Posterior cingulate gyrus (tissue), 11 donors: ENCODE data around the gene AGPAT2.

ENCODE experiments used
- DNase-seq, 10 donors: peaks; one replicate each; pipeline versions ENCODE4 v3.0.0 to v3.0.0-alpha.2; 2020 to 2021; ENCODE audit warnings: mixed read lengths in 3 of 10
- intact Hi-C: fragments of 100-400 bp; cut with DNase I; formaldehyde crosslinking; loops from one replicate; pipeline ENCODE4 v1.15.1; 2023

Gene AGPAT2

GRCh38 chr9:136690104-136690805 lies 3.0 kb upstream of the AGPAT2 start:
- no peak for DNase-seq
- intact Hi-C loops, result no loop called here

DNA sequence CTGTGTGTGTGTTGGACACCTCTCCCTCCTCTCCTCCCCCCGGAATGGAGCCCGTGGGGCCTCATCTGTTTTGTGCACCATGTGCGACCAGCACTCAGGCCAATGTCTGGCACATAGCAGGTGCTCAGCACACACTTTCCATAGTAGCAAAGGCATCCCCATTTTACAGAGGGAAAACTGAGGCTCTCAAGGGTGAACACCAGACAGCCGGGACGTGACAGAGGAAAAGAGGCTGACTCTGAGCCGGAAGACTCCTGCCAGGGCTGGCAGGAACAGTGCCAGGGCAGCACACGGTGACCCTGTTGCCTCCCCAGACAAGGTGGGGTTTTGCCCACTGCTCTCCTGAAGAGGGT lies 1.8 kb upstream of the AGPAT2 start:
- no peak for DNase-seq

GRCh38 chr9:136688274-136689107 lies 1.2 kb upstream of the AGPAT2 start:
- intact Hi-C loops, result no loop called here
- no peak for DNase-seq

More for the DNA sequence above, 1.8 kb upstream of the AGPAT2 start:
- intact Hi-C loops, result no loop called here

GRCh38 chr9:136687721-136688223 lies 515 bp upstream of the AGPAT2 start:
- intact Hi-C loops, result no loop called here
- no peak for DNase-seq

DNA sequence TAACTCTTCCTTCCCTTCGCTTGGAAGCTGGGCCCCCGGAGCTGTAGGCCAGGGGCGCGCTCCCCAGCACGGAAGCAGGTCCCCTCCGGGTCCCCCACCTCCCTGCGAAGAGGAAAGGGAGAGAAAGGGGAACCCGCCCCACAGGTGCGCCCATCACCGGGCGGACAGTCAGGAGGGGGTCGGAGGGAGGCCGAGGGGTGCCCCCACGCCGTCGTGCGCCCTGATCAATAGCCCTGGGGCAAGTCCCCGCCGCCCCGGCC lies 793 bp downstream of the AGPAT2 start:
- intact Hi-C loops, result no loop called here
- DNase-seq, result no peak

DNA sequence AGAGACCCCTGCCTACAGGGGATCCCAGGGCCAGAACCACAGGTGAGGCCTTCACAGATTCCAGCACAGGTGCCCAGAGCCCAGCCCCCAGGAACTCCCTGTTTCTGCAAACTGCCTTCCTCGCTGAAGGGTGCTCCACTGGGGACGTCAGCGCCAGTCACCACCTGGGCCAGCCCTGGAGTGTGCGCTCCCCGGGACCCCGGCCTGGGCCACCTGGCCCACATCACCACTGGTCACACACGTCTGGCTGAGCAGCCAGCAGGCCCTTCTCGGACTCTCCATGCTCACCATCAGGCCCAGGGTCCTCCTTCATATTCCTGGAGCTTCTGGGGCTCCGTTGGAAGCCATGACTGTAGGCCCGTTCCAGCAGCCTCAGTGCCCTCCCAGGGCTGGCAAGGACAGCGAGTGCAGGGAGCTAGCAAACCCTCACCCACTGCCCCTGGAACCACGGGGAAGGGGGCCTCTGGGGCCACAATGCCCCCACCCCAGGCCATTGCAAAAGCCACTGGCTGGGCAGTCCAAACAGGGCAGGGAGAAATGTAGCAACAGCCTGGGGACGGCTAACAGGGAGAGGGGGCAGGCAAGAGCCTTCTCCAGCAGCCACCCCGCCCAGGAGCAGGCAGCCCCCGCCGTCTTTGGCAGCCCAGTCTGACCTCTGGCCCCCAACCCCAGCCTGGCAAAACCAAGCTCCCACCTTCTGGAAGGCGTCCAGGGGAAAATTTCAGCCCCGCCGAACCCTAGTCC lies 1.3 kb downstream of the AGPAT2 start:
- intact Hi-C loops, result no loop called here
- DNase-seq, result no peak

DNA sequence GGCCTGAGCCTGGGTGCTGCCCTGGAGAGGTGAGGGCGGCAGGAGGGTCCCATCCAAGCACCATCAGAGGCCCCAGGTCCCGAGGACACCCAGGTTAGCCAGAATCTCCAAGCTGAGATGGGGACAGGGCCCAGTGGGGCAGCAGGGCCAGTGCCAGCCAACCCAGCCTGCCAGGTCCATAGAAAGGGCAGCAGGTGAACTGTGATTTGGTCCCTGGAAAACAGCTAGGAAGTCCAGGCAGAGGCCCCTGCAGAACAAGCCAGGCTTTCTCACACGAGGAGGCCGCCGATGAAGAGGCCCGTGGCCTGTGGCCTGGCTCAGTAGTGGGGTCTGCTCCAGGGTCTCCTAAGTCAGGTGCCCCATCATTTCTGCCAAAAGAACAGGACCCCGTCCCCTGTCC lies 2.0 kb downstream of the AGPAT2 start:
- intact Hi-C loops, result no loop called here
- no peak for DNase-seq

DNA sequence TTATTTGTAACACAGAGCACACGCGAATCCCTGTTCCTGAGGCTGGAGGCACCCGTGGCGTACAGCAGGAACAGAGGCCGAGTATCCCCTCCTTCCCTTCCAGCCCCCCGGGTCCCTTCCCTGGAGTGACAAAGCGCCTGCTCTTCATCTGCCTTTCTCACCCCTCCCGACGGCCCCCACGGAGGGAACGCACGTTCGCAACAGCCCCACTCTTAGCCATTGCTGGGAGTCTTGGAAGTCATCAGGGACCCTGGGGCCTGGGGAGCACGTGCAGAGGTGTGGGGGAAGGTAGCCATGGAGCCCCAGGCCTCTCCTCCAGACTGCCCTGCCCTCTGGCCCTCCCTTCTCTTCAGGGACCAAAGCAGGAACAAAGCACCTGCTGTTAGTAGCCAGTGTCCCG lies 2.5 kb downstream of the AGPAT2 start:
- no peak for DNase-seq
- intact Hi-C loops, result no loop called here

DNA sequence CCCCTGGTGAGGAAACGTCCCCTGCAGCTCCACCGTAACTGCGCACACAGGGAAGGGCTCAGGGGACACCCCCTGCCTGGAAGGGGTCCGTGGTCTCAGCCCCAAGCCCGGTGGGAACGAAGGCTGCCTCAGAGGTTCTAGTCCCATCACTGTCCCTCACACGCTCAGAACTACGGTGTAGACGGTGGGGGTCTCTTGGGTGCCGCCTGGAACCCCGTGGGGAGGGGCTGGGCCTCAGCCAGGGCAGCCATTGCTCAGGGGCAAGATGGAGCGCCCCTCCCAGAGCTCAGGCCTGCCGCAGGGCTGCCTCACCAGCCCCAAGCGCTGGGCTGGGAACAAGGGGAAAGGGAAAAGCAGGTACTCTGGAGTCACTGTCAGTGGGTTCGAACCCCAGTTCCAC lies 2.9 kb downstream of the AGPAT2 start:
- intact Hi-C loops, result no loop called here
- no peak for DNase-seq

DNA sequence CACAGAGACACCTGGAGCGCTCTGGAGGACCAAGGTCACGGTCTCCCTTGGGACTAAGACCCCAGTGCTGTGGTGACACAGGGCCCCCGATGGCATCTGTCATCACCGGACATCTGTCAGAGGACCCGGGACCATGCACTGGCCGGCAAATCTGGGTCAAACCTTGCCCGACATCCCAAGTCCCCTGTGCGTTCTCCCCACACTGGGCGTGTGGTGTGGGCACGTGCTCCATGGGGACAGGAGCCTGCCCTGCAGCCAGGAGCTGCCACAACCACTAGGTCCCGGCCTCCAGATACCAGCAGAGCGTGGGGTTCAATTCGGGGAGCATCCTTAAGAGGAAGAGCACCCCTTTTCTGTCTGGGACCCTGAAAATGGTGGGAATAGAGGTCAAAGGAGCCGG lies 3.5 kb downstream of the AGPAT2 start:
- no peak for DNase-seq
- intact Hi-C loops, result no loop called here

DNA sequence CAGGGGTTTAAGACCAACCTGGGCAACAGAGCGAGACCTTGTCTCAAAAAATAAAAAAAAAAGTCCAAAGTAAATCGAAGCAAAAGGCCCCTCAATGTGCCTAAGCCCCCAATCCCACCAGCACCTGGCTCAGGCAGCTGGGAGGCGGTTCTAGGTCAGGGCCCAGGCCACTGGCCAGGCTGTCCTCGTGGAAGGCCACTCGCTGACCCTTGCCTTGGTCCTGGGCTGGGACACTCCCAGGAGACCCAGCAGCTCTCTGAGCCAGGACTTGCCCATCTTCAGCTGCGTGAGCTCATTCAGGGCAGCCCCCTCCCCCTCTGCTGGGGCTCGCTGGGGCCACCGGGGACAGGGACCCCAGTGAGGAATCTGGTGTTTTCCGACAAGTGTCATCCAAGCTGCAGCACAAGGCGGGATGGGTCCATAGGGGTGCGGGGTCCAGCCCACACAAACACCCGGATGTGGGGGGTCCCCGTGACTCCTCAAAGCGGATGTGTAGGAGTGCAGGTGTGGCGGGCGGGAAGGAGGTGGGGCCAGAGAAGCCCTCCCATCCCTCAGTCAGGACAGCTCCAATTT lies 4.0 kb downstream of the AGPAT2 start:
- intact Hi-C loops, result no loop called here
- no peak for DNase-seq

- intact Hi-C loops, result no loop called here
- no peak for DNase-seq
Measured at GRCh38 chr9:136682710-136683109, 4.5 kb downstream of the AGPAT2 start.

DNA sequence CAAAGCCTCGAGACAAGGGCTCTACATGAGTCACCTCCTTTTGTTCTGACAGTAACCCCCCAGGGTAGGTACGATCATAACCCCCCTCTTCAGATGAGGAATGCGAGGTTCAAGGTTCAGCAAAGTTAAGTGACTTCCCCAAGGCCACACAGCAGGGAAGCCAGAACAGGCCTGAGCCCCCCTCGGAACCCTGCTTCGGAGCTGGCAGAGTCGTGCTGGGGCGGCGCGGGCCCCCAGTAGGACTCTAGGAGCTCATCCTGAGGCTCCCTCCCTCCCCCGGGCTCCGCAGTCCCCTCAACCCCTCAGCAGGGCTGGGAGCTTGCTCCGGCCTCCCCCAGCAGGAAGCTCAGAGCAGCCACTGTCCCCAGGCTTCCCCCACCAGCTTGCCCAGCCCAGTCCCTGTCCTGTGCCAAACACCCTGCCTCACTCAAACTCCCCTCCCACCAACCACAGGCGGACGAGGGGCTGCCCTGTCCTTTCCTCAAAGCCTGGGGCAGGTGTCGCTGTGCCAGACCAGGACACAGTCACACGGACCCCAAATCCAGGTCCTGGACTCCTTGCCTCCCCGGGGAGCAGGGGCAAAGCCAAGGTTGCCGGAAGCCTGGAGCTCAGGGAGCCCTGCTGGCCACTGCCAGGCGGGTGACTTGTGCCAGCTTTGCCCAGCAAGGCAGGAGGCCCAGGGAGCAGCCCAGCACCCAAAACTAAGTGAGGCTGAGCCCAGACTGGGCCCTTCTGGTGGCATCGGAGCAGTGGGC lies 5.1 kb downstream of the AGPAT2 start:
- intact Hi-C loops, result no loop called here

GRCh38 chr9:136681029-136681428 lies 6.2 kb downstream of the AGPAT2 start:
- no peak for DNase-seq
- intact Hi-C loops, result no loop called here

More for the DNA sequence above, 5.1 kb downstream of the AGPAT2 start:
- DNase-seq, result no peak

DNA sequence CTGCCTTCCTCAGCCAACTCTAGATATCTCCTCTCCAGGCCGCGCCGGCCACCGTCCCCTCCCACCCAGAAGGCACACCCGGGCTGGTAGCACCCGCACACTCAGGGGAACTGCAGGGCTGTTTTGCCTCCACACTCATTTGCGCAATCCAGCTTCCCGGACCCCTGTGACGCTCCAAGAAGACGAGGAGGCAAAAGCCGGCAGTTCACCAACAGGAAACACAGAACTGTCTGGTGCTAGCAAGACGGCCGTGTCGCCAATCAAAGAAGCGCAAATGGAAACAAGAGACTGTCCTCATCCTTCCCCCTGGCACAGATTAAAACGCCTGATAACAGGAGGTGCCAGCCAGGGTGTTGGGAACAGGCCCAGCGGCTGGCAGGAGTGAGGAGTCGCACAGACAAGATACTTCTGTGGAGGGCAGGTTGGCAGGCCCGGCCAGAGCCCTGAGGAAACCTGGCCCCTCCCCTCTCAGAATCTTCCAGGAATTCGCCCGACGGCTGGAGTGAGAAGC lies 7.8 kb downstream of the AGPAT2 start:
- intact Hi-C loops, result no loop called here
- DNase-seq, result peak in 1 of 10 donors; percentile 40

GRCh38 chr9:136678624-136679023 lies 8.6 kb downstream of the AGPAT2 start:
- intact Hi-C loops, result no loop called here
- no peak for DNase-seq

DNA sequence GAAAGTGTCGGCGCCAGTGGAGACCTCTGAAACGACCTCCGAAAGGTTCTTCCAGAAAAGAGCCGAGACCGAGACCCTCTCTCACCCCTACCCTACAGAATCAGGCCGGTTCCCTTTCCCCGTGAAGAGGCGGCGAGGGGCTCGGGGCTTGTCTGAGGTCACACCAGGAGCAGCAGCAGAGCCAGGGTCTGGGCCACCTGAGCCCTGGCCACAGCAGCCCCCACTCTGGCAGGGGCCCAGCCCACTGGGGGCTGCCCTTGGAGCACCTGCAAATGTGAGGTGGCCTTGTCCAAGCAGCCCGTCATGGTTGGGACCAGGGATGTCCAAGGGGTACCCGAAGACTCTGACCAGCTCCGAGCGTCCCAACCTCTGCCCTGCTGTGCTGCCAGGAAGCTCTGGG lies 9.2 kb downstream of the AGPAT2 start:
- intact Hi-C loops, result no loop called here
- DNase-seq, result no peak

- intact Hi-C loops, result no loop called here
- no peak for DNase-seq
Measured at GRCh38 chr9:136676920-136677686, 10.2 kb downstream of the AGPAT2 start.

- intact Hi-C loops, result no loop called here
- no peak for DNase-seq
Measured at GRCh38 chr9:136676297-136676794, 10.9 kb downstream of the AGPAT2 start.
